COLO829 (cell line): ENCODE data around the gene CELSR3.

Source experiments
- DNase-seq: peaks from one replicate; pipeline ENCODE4 v3.0.0; 2012; ENCODE audit warnings: low spot score

The CELSR3 gene, protein sequence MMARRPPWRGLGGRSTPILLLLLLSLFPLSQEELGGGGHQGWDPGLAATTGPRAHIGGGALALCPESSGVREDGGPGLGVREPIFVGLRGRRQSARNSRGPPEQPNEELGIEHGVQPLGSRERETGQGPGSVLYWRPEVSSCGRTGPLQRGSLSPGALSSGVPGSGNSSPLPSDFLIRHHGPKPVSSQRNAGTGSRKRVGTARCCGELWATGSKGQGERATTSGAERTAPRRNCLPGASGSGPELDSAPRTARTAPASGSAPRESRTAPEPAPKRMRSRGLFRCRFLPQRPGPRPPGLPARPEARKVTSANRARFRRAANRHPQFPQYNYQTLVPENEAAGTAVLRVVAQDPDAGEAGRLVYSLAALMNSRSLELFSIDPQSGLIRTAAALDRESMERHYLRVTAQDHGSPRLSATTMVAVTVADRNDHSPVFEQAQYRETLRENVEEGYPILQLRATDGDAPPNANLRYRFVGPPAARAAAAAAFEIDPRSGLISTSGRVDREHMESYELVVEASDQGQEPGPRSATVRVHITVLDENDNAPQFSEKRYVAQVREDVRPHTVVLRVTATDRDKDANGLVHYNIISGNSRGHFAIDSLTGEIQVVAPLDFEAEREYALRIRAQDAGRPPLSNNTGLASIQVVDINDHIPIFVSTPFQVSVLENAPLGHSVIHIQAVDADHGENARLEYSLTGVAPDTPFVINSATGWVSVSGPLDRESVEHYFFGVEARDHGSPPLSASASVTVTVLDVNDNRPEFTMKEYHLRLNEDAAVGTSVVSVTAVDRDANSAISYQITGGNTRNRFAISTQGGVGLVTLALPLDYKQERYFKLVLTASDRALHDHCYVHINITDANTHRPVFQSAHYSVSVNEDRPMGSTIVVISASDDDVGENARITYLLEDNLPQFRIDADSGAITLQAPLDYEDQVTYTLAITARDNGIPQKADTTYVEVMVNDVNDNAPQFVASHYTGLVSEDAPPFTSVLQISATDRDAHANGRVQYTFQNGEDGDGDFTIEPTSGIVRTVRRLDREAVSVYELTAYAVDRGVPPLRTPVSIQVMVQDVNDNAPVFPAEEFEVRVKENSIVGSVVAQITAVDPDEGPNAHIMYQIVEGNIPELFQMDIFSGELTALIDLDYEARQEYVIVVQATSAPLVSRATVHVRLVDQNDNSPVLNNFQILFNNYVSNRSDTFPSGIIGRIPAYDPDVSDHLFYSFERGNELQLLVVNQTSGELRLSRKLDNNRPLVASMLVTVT (N-terminal part only)

GRCh38 chr3:48662753-48663488 is at the start of gene CELSR3:
TSS of gene CELSR3 (minus strand) at chr3:48662886. CDS start at chr3:48662634, 252 bp downstream.
- peak; percentile 92 for DNase-seq

DNA sequence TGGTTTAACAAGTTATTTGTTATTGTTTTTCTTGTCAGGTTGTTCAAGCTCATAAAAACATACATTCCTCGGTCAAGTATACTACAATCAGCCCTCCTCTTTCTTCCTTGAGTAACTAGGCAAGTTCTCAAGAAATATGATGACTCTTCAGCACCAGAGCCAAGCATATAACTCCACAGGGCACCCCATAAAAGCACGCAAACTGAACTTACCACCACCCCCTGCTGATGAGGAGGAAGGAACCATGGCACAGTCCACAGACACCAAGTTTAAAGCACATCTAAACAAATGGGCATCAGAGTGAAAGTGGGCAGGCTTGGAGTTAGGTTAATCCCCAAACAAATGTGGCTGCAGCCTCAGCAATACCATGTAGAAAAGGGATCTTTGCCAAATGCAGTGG is 49.0 kb upstream of the CELSR3 start:
- DNase-seq = no peak

DNA sequence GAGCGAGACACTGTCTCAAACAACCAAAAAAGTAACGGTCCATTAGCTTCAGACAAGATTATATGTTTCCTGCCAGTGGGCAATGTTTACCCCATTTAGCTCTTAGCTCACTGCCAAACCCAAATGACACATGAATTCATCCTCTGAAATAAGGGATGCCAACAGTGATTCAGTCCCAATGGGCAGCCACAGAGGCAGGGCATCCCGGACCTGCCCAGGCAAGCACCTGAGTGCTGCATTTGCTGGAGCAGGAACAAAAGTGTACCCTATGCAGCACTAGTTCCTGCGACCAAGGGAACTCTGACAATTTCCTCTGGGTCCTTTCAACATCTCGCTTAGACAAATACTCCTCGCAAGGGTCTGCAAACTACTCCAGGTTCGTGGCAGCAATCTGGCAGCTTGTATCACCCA is 46.4 kb upstream of the CELSR3 start:
- DNase-seq = no peak

DNA sequence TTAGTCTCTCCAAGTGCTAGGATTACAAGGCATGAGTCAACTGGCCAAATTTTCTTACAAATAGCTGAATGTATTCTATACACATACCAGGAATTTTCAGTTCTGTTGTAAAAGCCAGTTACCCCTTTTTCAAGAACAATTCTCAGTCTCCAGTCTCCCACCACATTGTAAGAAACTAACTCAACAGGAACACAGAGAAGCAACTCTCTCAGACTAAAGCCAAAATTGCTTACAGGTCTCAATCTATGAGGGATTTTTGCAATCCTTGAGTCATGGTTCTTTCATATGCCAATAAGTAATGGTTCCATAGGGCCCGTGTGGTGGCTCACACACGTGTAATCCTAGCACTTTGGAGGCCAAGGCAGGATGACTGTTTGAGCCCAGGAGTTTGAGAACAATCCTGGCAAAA is 45.8 kb upstream of the CELSR3 start:
- no peak for DNase-seq

- DNase-seq = no peak
Measured at GRCh38 chr3:48707157-48707556, 44.5 kb upstream of the CELSR3 start.

GRCh38 chr3:48702320-48702920 is 39.7 kb upstream of the CELSR3 start:
- no peak for DNase-seq

GRCh38 chr3:48700731-48701405 is 38.2 kb upstream of the CELSR3 start:
- DNase-seq = no peak

DNA sequence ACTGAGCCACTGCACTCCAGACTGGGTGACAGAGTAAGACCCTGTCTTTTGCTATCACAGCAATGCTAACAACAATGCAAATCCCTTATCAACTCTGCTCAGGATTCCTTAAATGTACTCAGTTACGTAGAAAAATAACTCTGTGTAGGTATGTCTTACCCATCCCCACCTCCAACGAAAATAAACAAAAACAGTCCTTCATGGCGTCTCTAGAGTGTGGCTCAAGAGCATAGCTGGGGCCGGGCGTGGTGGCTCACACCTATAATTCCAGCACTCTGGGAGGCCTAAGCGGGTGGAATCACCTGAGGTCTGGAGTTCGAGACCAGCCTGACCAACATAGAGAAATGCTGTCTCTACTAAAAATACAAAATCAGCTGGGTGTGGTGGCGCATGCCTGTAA is 36.2 kb upstream of the CELSR3 start:
- DNase-seq = no peak

- DNase-seq = no peak
Measured at GRCh38 chr3:48697952-48698351, 35.3 kb upstream of the CELSR3 start.

DNA sequence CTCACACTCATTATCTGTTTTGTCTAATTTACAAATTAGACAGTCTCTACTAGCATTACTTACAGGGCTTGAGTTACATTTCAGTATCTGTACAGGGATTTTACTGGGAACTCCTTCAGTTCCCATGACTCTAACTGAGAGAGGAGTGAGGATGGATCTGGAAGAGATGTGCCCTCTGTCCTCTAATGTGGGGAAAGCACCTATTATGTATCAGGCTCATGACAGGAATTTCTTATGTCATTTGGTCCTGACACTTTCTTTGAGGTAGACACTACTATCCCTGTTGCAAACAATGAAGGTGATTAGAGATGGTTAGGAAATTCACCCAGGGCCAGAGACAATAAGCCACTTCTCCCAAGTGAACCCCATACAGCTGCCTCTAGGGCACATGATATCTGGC is 33.9 kb upstream of the CELSR3 start:
- no peak for DNase-seq

DNA sequence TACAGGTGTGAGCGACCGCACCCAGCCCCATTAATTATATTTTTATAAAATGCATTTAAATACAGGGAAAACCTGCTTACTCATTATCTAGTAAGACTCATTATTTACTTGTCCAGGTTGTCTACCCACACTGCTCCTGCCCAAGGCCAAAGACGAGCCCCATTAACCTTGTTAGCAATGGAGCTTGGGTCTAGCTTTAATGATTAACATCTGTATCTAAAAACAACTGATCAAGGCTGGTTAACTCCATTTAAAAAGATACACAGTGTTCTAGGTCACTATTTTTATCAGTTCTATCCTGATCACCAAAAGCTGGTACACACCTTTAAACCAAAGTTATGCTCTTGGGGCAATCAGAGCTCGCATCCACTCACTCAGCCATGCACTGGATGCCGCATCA is 33.5 kb upstream of the CELSR3 start:
- no peak for DNase-seq

DNA sequence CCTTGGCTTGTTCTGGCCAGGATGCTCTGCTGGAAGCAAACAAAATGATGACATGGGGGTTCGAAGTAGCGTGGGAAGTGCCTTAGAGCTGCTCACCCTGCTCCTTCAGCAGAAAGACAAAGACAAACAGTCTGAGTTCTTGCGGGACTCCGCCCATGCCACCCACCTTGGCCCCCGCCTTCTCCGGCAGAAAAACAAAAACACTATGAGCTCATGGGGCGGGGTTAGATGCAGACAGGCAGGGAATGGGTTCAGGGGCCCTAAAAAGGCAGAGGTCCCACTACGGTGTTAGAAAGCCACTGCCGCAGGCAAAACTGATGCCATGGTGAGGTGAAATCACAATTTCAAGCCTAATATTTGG is 32.7 kb upstream of the CELSR3 start:
- no peak for DNase-seq

DNA sequence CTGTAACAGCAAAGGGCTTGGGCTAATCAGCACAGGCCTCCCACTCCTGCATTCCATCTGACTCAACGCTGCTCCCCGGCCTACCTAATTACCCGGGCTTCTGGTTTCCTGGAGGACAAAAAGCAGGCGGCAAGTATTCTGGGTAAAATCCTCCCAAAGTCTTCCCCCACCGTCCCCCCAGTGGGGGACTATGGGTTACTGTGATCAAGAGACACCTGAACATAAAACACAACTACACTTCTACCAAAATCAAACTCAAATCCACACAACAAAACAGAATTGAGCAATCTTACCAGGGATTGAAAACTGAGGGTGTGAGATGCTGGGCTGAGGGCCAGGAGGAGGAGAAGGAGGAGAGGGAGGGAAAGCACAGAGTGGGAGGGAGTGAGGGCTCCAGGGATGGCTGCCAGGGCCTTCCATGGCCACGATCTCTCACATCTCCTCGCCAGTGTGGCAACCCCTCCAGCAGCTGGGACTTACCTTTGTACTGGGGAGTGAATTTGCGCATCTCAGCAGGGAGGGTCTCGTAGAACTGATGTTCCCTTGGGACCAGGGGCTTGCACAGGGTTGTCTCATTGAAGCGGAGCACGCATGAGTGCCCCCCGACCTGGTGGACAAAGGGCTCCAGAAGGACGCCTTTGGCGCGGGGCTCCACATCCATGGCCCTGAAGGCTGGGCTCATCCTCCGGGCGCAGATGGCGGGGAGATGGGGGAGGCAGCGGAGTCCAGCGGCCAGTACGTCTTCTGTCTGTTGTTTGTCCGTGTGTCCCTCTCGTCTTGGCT is 32.1 kb upstream of the CELSR3 start:
- peak; percentile 66 for DNase-seq

DNA sequence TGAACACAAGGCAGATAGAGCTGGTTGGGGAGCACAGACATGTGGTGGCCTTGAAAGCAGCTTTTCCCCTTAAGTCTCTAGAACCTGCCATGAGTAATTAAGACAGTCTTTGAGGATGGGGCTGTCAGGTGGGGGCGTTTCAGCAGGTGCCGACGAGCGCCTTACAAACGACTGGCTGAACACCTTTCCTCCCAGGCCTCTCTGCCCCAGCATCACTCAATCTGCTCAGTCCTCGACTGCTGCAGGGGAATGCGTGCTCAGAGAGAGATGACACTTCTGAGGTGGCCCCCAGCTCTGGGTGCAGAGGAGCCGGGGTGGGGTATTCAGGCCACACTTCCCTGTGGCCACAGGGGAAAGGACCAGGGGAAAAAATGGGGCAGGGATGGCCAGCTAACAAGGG is 31.1 kb upstream of the CELSR3 start:
- no peak for DNase-seq

DNA sequence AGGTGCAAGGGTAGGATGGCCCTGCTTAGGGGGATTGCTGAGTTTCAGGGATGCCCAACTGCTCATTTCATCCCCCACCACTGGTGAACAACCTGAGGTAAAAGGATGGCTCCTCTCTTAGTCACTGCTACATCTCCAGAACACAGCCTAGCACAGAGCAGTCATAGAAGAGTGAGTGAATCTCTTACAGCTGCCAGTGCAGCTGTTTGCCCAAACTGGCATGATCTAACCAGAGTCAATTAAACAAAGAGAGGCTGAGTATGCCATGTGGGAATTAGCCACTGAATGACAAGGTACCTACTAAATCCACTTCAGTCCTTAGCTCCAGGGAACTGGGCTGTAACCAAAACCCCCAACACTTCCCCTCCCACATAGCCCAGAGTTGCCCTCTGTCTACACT is 29.9 kb upstream of the CELSR3 start:
- no peak for DNase-seq

DNA sequence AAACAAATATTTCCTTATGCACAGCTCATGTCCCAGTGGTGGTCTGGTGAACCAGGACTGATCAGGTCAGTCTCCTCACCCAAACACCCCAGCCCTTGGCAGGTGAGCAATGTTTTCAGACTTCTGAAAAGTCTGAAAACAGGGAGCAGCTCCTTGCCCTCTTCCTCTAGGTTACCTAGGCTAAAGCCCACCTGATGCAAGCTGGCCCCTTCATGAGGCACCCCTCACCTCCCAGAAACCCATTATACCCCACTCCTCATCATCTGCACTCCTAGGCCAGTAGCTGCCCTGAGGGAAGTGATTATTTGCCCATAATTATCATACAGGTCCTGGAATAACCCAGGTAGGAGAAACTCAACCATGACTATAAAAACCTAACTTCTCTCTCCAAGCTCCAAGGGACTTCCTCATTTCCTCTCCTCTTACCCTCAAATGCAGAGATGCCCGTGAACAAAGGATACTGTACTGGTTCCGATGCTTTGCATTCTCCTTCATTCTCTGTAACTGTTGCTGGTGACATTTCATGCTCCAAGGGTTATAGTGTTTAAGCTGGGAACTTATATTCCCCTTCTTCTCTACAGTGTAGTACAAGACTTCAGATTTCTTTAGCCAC is 28.3 kb upstream of the CELSR3 start:
- no peak for DNase-seq

GRCh38 chr3:48689384-48689783 is 26.7 kb upstream of the CELSR3 start:
- no peak for DNase-seq

DNA sequence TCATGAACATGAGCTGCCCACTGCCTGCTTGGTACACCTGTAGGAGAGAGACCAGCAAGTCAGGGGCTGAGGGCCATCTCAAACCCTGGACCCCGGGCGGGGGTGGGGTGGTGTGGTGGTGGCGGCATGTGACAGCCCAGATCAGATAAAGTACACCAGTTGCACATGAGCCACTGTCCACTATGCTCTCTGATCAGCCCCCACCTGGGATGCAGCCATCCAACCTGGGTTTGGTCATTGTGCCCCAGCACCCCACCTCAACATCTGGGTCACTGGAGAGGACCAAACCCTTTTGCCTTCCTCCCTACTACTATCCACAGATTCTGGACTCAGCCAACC is 26.0 kb upstream of the CELSR3 start:
- no peak for DNase-seq

GRCh38 chr3:48688032-48688736 is 25.5 kb upstream of the CELSR3 start:
- no peak for DNase-seq
